SH-SY5Y (cell line): ENCODE data around the gene TGM3.

ENCODE experiments used
- GATA2 ChIP-seq: IDR thresholded peaks from 2 replicates; pipeline ENCODE4 v1.6.1; 2011; ENCODE audit warnings: mild to moderate bottlenecking, low read depth, low read length
- GATA3 ChIP-seq: IDR thresholded peaks from 2 replicates; pipeline ENCODE4 v1.6.1; 2011; ENCODE audit warnings: low read depth, mild to moderate bottlenecking, low read length, moderate library complexity

DNA sequence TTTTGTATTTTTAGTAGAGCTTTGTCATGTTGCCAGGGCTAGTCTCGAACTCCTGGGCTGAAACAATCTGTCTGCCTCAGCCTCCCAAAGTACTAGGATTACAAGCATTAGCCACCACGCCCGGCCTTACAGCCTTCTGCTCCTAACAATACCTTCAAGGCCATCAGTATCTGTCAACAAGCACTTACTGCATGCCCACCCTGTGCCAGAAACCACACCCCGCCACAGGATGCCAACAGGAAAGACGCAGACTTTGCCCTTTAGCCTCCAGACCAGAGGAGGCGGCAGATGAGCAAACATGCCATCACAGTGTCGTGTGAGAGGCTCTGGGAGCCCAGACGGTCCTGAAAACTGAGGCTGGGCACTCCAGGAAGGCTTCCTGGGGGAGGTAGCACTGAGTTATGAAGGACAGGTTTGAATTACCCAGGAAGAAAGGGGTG, 34.7 kb upstream of the TGM3 start:
- no peak for TF ChIP-seq GATA2
- no peak for TF ChIP-seq GATA3
